Measurements from ENCODE around the gene RCL1.

DNA sequence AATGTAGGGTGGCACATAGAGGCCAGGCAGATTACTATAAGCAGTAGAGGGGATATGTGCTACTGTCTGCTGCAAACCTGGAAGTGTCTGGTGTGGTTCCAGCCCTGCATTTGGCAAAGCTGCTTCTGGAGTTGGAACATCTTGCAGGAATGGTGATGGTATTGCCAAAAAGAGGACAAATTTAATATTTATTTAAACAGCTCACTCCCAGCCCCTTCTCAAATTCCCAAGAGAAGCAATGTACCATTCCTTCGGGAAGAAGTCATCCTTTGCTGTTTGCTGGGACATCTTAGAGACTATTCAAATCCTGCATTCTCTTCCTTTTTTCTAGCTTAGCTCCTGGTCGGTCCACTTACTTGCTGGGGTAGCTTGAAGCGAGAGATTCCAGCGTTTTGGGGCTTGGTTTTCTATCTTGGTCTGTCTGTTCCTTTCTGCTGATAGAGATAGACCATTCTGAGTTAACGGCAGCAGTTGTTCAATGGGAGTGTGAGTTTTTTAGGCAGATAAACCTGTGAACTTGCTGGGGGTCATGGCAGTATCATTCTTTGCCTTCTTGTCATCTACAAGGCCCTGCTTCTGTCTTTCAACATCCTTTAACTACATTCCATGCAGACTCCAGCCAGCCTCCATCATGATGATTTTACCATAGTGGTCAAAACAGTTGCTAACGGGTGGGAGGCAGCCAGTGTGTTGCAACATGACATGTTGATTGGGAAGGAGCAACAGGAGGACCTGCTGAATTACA lies 69.9 kb downstream of the RCL1 start:
- TF ChIP-seq CTCF (IDR thresholded peaks at IDR 0.05; ENCODE audit: low read depth, low read length) (no peak), EZH2phosphoT487 (IDR thresholded peaks at IDR 0.05; ENCODE audit: low read depth) (no peak)
